VCaP (cell line): ENCODE data around the gene TENM4.

Experiments used
- H3K27ac ChIP-seq: fragments of 450-650 bp; 2 replicates; pipeline ENCODE4 v1.5.1; 2017
- CTCF ChIP-seq: fragments of 450-650 bp; conservative IDR thresholded peaks from 2 replicates; pipeline ENCODE4 v1.5.1; 2017; ENCODE audit warnings: mild to moderate bottlenecking, moderate library complexity

The TENM4 gene

GRCh38 chr11:78815831-78816230 is 625.0 kb downstream of the TENM4 start:
- no peak for TF ChIP-seq CTCF
- H3K27ac ChIP-seq, result no peak overlapping the region

- TF ChIP-seq CTCF, result no peak
Measured at GRCh38 chr11:78812513-78813293, 628.1 kb downstream of the TENM4 start.

GRCh38 chr11:78810559-78811009 is 630.2 kb downstream of the TENM4 start:
- no peak for TF ChIP-seq CTCF
- H3K27ac ChIP-seq, result peak overlapping the region; percentile 44

More at GRCh38 chr11:78812513-78813293, 628.1 kb downstream of the TENM4 start:
- no peak overlapping the region for H3K27ac ChIP-seq

GRCh38 chr11:78809931-78810541 is 630.8 kb downstream of the TENM4 start:
- no peak for TF ChIP-seq CTCF
- H3K27ac ChIP-seq, result peak overlapping the region; percentile 44

GRCh38 chr11:78808923-78809322 is 631.9 kb downstream of the TENM4 start:
- no peak for TF ChIP-seq CTCF
- peak overlapping the region; percentile 44 for H3K27ac ChIP-seq

GRCh38 chr11:78807351-78807750 is 633.5 kb downstream of the TENM4 start:
- TF ChIP-seq CTCF, result no peak

GRCh38 chr11:78806214-78807004 is 634.4 kb downstream of the TENM4 start:
- H3K27ac ChIP-seq, result no peak overlapping the region

More at GRCh38 chr11:78807351-78807750, 633.5 kb downstream of the TENM4 start:
- H3K27ac ChIP-seq, result no peak overlapping the region

More at GRCh38 chr11:78806214-78807004, 634.4 kb downstream of the TENM4 start:
- TF ChIP-seq CTCF, result no peak
